HG02588 (cell line): Measurements from ENCODE around the gene PPM1H.
A peak's percentile ranks its signal among the peaks of the same experiment; 100 is the strongest.

Experiments
- ATAC-seq: cut with Tn5 transposase; IDR thresholded peaks from one replicate; pipeline ENCODE4 v1.9.1; 2021; ENCODE audit warnings: mild to moderate bottlenecking, moderate library complexity; ENCODE audit not compliant: unreplicated experiment

Gene PPM1H

DNA sequence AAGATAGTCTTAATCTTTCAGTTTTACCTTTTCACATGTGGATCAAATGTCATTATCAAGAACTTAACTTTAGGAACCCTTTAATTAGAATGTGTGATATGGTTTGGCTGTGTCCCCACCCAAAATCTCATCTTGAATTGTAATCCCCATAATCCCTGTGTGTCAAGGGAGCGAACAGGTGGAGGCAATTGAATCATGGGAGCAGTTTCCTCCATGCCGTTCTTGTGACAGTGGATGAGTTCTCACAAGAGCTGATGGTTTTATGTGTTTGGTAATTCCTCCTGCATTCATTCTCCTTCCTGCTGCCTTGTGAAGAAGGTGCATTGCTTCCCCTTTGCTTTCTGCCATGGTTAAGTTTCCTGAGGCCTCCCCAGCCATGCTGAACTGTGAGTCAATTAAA, 307.8 kb downstream of the PPM1H start:
- no peak for ATAC-seq

- no peak for ATAC-seq
Observed at GRCh38 chr12:62625228-62625627, 309.7 kb downstream of the PPM1H start.

GRCh38 chr12:62622177-62622576, 312.8 kb downstream of the PPM1H start:
- no peak for ATAC-seq

GRCh38 chr12:62621101-62621638, 313.8 kb downstream of the PPM1H start:
- ATAC-seq, result no peak

DNA sequence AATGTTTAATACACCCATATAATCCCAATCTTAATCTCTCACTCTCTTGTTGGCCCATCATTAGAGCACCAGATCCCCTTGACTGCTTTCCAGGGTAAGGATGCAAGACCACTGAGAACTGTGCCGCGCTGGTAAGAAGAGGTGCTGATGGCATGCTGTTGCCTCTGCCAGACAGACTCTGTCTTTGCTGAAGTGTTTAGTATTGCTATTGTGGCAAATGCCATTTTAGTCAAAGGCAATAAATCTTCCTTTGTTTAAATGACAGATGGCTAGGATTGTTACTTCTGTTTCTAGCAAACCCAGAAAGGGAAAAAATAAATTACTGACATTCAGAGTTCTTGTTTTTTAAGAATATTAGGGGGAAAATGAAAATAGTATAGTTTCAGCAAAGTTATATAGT, 316.0 kb downstream of the PPM1H start:
- no peak for ATAC-seq

DNA sequence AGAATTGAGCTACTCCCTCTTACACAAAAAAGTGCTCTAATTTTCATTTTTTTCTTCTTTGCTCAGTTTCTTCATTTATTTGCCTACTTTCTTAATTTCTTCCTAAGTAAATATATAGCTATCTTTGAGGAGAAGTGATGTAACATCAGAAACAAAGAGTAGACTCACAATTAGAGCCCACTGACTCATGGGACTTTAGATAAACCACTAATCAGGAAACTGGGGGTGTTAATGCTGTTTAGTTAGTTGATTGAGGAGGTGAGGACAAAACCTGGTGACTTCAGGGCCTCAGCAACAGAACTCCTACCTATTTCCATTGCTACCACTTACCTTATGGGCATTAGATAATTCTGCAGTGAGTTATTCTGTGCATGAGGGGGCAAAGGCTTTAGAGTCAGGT, 316.6 kb downstream of the PPM1H start:
- ATAC-seq, result no peak

- ATAC-seq, result no peak
Observed at GRCh38 chr12:62613081-62613480, 321.9 kb downstream of the PPM1H start.

DNA sequence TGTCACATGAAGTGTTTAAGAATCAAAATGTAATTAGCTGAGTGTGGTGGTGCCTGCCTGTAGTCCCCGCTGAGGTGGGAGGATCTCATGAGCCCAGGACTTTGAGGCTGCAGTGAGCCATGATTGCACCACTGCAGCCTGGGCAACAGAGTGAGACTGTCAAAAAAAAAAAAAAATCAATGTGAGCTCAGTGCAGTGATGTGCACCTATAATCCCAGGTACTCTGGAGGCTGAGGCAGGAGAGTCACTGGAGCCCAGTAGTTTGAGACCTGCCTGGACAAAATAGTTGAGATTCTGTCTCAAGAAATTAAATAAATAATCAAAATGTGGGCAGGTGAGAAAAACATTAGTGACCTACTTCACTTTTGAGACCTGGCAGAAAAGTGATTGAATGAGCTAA, 328.3 kb downstream of the PPM1H start:
- no peak for ATAC-seq

DNA sequence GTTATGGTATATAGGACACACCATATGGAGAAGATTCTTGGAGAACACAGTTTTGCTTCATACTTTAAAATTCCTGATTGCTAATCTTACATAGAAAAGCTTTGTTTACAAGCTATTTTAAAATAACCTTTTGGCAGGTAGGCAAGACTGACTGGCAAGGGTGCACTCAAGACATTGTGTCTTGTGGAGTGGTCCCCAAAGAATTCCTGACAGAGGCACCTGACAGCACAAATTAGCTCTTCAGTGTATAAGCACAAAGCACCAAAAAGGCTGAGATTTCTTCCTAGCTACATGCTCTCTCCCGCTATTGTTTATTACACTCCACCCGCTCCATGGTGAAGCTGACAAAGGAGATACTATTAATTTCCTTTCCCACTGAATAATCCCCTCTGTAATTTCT, 329.0 kb downstream of the PPM1H start:
- no peak for ATAC-seq

- ATAC-seq, result no peak
Observed at GRCh38 chr12:62604871-62605270, 330.1 kb downstream of the PPM1H start.

GRCh38 chr12:62604373-62604772, 330.6 kb downstream of the PPM1H start:
- no peak for ATAC-seq

DNA sequence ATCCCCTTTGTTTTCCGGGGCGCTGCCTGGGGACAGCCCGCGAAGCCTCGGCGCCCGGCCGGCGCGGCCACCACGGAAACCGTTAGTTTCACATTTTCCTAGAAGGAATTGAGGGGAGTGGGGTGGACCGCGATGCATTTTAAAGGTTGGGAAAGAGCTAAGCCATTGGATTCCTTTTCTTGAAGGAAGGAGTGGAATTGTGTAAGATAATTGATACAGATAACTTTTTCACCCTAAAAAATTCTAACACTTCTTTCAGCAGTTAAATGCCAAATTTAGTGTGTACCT, 331.2 kb downstream of the PPM1H start:
- ATAC-seq, result no peak

DNA sequence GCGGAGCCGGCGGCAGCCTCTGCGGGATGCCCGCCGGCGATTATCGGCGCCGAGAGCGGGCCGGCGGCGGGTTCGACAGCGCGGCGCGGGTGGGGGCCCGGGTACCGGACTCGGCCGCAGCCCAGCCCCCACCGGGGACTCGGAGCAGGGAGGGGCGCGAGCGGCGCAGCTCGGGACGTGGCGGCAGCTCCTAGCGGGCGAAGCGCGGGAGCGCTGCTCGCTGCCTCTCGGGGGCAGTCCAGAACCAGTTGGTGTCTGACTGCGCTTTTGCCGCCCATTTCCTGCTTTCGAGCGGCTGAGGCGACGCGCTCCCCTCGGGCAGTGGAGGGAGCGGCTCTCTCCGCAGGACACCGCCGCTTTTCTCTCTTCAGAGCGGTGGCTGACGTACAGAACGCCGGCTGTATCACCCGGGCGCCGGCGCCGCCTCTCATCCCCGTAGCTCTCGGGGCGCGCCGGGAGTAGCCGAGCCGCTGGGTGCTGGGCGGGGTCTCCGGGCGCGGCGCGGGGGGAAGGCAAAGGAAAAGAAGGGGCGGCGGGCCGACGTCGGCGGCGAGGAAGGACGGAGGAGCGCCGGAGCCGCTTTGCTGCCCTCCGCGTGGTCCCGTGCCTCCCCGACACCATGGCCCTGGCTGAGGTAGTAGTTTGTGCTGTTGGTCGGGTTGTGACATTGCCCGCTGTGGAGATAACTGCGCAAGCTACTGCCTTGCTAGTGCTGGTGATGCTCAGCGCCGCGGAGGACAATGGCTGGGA, 331.7 kb downstream of the PPM1H start:
- ATAC-seq, result peak; percentile 67

- ATAC-seq, result peak; percentile 66
Observed at GRCh38 chr12:62602255-62603060, 332.5 kb downstream of the PPM1H start.

- ATAC-seq, result no peak
Observed at GRCh38 chr12:62601765-62602164, 333.2 kb downstream of the PPM1H start.

GRCh38 chr12:62599854-62600437, 335.0 kb downstream of the PPM1H start:
- no peak for ATAC-seq

DNA sequence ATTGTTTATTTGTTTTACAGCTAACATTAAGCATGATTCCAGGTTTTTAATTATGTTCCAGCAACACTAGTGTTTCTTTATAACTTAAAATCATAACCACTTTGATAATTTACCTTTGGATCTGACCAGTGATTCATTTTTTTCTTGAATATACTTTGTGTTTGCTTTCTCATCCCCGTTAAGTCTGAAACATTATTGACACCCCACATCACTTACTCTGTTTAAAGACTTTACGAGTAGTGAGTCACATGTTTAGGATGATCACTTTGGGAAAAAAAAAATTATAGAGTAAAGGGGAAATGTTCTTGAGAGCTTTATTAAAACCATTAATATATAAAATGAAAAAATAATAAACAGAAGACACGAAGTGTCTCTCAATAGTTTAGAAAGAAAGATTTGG, 336.1 kb downstream of the PPM1H start:
- ATAC-seq, result no peak

- no peak for ATAC-seq
Observed at GRCh38 chr12:62597253-62597652, 337.7 kb downstream of the PPM1H start.
